Measurements from ENCODE around the gene HOXA11.
A peak's percentile ranks its signal among the peaks of the same experiment; 100 is the strongest.

HOXA11 gene

DNA sequence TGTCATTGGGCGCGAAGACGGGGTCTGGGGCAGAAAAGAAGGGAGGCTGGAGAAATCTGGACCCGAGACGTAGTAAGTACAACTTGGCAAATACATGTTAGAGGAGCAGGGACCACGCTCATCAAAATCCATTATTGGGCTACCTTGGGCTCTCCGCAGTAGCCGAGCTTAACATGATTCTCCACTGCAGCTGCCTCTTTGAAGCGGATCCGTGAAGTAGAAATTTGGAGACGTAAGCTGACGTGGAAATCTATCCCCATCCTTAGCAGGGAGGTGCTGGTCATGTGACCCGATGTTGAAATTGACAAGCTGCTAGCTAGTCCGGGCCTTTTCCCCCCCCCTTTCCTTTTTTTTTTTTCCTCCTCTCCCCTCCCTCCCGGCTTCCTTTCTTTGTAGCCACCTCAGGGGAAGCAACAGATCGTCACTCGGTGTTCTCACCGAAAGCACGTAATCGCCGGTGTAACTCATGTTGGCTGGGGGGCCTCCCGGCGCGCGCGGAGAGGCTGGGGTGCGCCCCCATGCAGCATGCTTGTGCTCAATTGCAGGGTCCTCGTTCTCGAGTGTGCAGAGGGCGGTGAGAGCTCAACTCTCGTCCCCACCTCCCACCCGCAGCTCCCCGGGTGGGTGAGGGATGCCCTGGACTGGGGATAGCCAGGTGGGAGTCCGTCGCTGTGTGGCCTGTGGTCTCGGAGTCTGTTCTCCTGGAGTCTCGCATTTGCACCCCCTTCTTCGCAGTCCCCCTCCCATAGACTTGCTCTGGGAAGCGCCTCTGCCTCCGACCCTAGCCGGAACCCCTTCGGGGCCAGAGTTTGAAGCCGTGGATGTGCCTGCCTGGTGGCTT, at the start of gene HOXA11:
Gene HOXA11, minus strand, starts transcription at position 220 of the 841 bp plus-strand sequence. Its CDS starts 88 bp downstream, at position 132.
- Mint-ChIP-seq H3K27me3 (peaks cover 100% of the 10 kb centered on the region), H3K9me3 (no peaks in the 10 kb centered on the region), H3K4me1 (peaks cover 59% of the 10 kb centered on the region), H3K27ac (no peak within 1 kb of the TSS), H3K4me3 (peak within 1 kb of the TSS; percentile 74 to 75)
- peak in 1 of 2 donors; percentile 16 for DNase-seq
- peak; percentile 22 for ATAC-seq

DNA sequence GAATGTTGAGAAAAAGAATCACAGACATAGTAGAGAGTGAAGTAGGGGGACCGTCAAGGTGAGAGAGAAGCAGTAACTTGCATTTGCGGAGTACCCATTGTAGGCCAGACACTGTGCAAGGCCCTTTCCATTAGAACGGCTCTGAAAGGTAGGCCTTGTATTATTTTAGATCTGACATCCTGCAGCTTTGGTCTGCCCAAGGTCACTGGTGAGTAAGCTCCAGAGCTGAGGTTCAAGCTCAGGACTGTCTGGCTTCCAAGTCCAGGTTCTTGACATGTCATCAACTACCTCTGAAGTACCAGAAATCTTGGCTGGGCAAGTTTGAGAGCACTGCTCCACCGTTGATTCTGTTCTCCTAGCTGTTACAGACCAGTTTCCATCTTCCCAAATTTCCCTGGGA, 44.4 kb upstream of the HOXA11 start:
- Mint-ChIP-seq H3K4me1 (peaks cover 4% of the 10 kb centered on the region), H3K9me3 (no peaks in the 10 kb centered on the region), H3K4me3 (no peak overlapping the region), H3K27me3 (peaks cover 77% of the 10 kb centered on the region), H3K27ac (no peak overlapping the region)
- ATAC-seq (no peak), DNase-seq (no peak)

DNA sequence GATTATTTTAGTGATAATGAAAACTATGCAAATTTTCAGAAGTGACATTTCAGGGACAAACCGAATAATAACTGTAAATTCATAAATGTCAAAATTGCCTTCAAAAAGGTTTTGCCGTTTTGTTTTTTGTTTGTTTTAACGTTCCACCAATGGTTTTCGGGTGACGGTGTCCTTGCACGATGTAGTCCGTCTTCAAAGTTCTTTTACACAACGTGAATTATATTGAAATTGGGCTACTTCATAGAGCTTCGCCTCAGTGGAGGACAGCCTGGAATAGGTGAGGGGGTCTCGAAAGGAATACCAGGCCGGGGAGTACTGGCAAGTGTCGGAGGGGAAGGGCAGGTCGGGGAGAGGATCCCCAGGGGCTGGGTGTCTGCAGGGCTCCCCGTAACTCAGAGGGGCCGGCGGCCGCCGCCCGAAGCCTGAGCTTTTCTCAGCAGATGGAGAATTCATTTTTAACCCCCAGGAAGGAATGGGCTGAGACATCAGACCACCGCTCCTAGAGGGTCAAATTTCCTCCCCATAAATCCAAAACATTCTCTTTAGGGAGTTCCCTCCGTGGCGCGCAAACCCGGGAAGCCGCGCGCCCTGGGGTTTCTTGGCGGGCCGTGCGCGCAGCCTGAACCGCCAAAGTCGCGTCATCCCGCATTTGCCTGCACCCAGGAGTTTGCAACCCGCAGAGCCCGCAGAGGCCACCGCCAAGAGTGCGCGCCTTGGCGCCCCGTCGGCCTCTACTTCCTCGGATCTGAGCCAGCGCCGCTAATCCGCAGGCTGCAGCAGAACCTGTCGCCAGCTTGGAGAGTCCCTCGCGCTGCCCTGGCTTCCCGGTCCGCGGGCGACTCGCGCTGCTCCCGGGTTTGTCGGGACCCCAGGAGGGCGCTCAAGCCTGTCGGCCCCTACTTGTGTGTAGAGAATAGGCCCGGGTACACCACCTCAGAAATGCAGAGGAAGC, 40.2 kb upstream of the HOXA11 start:
- peaks cover 93% of the 10 kb centered on the region for H3K27me3 Mint-ChIP-seq
- DNase-seq, result no peak
- H3K4me1 Mint-ChIP-seq, result peaks cover 16% of the 10 kb centered on the region
- no peak overlapping the region for H3K27ac Mint-ChIP-seq
- ATAC-seq, result no peak
- H3K9me3 Mint-ChIP-seq, result no peaks in the 10 kb centered on the region
- H3K4me3 Mint-ChIP-seq, result no peak overlapping the region

DNA sequence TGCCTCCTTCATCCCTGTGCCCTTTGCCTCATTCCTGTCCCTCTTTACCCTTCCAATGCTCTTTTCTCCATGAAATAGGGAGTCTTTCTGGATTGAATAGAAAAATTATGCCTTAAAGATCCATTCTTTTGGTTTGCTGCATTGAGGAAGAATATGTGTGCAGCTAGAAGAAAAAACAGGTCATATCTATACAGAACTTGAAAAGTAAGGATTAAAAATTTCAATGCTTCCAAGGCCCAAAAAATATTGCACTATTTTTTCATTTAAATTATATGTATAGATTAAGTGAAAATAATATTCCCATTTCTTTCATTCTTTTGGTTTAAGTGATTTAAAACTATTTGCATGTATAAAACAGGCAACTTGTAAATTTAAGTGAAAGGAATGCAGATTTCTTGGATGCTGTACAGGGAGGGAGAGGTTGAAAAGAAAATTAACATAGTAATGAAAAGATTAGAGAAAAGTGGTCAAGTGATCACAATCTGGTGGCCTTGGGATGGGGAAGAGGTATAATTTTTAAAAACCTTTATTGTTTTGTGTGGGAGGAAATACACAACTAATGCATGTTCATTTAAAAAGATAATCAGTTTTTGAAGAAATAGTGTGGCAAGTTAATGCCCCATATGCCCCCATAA, 39.0 kb upstream of the HOXA11 start:
- H3K27ac Mint-ChIP-seq, result no peak overlapping the region
- no peak for ATAC-seq
- H3K4me1 Mint-ChIP-seq, result peaks cover 24% of the 10 kb centered on the region
- H3K9me3 Mint-ChIP-seq, result no peaks in the 10 kb centered on the region
- no peak overlapping the region for H3K4me3 Mint-ChIP-seq
- DNase-seq, result no peak
- H3K27me3 Mint-ChIP-seq, result peaks cover 95% of the 10 kb centered on the region

DNA sequence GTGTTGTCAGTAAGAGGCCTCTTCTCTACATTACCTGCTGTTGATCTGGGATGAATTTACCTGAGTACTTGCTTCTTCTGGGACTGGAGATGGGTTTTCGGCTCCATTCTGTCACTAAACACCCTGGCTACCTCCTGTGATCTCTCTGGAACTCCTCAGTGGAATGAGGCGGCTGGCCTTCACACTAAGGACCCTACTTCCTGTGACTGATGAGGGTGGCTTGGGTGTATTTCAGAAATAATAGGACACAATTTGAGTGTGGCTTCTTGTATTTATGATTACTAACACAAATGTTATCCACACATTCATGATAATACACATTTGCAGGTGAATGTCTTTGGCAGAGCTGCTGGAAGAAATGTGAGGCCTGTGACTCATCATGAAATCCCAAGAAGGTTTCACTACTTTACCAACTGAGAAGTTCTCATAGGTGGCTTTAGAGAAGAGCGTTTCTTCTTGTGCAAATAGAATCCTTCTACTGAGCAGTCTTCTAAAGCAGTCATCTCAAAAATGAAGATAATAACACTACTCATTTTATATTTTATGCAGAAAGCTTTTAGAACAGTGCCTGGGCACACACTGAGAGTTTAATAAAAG, 36.3 kb upstream of the HOXA11 start:
- Mint-ChIP-seq H3K9me3 (no peaks in the 10 kb centered on the region), H3K27ac (no peak overlapping the region), H3K27me3 (peaks cover 98% of the 10 kb centered on the region), H3K4me3 (no peak overlapping the region), H3K4me1 (peaks cover 24% of the 10 kb centered on the region)
- no peak for DNase-seq
- peak; percentile 81 for ATAC-seq

DNA sequence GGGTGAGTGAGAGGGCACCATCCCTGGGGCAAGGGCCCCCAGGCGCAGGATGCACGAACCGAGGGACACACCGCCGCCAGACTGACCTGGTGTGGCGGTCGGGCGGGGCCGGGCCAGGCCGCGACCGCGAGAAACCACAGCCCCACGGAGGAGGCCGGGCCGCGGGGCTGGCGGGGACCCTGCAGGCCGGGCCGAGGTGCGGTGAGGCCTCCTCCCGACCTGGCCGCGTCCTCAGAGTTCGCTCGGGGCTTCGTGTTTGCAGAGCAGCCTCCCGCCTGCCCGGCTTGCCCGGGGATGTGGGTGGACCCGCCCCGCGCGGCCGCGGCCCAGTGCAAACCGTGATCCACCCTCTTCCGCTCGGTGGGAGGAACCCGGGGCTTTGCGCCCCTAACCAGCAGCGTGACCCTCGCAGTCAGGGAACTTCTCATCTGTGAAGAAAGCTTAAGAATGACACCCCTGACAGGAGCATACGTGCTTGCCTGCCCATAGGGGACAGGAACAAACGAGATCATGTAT, 35.5 kb upstream of the HOXA11 start:
- Mint-ChIP-seq H3K4me3 (peak overlapping the region in 1 of 2 donors; percentile 15), H3K27me3 (peaks cover 99% of the 10 kb centered on the region)
- peak; percentile 39 for ATAC-seq

DNA sequence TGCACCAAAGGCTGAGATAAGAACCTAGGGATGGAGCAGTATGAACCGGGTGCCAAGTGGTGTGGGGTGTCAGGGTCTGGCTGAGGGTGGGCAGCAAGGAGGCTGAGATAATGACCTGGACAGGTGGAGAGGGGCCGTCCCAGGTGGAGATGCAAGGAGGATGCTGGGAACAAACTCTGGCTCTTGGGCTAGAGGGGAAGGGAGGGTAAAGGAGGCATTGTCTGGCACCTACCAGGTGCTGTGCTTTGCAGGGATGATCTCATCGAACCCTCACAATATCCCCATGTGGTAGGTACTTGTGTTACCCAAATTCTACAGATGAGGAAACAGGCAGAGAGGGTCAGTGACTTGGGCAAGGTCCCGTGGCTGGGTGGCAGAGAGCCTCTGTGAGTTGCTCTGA, 34.8 kb upstream of the HOXA11 start:
- ATAC-seq (no peak), DNase-seq (no peak)
- Mint-ChIP-seq H3K4me3 (peak overlapping the region in 1 of 2 donors; percentile 46), H3K27me3 (peaks cover 99% of the 10 kb centered on the region), H3K27ac (no peak overlapping the region), H3K4me1 (peaks cover 19% of the 10 kb centered on the region), H3K9me3 (no peaks in the 10 kb centered on the region)

More for the DNA sequence above, 35.5 kb upstream of the HOXA11 start:
- no peak for DNase-seq
- Mint-ChIP-seq H3K9me3 (no peaks in the 10 kb centered on the region), H3K4me1 (peaks cover 24% of the 10 kb centered on the region), H3K27ac (no peak overlapping the region)

DNA sequence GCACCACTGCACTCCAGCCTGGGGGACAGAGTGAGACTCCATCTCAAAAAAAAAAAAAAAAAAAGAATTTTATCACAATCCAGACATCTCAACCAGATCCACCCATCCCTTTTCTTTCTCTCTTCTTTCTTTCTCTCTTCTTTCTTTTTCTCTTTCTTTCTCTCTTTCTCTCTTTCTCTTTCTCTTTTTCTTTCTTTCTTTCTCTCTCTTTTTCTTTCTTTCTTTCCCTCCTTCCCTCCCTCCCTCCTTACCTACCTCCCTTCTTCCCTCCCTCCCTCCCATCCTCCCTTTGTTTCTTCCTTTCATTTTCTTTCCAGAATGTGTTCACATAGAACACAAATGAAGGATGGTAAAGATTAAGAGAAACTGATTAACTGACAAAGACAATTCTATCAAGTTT, 32.9 kb upstream of the HOXA11 start:
- Mint-ChIP-seq H3K9me3 (no peaks in the 10 kb centered on the region), H3K4me3 (no peak overlapping the region)

DNA sequence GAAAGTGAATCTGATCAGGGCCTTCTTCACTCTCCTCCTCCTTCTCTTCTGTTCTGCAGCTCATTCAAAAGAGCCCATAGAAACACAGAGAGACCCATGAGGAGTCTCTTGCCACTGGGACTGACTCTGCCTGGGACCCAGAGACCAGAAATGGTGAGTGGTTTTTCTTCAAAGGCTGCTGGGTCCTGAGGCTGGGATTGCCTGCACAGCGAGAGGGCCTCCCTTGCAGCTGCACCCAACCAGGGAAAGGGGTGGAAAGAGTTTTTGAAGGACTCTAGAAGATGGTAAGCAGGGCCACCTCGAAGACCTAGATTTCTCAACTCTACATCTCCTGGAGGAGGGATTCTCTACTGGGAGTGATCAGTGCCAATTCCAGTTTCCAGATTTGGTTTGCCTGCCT, 30.3 kb upstream of the HOXA11 start:
- no peaks in the 10 kb centered on the region for H3K9me3 Mint-ChIP-seq
- ATAC-seq (no peak), DNase-seq (no peak)
- peaks cover 33% of the 10 kb centered on the region for H3K4me1 Mint-ChIP-seq
- peaks cover 100% of the 10 kb centered on the region for H3K27me3 Mint-ChIP-seq
- no peak overlapping the region for H3K27ac Mint-ChIP-seq
- H3K4me3 Mint-ChIP-seq, result no peak overlapping the region

More for the DNA sequence above, 32.9 kb upstream of the HOXA11 start:
- H3K27ac Mint-ChIP-seq, result no peak overlapping the region
- no peak for ATAC-seq
- peaks cover 31% of the 10 kb centered on the region for H3K4me1 Mint-ChIP-seq
- peaks cover 99% of the 10 kb centered on the region for H3K27me3 Mint-ChIP-seq
- DNase-seq, result no peak

DNA sequence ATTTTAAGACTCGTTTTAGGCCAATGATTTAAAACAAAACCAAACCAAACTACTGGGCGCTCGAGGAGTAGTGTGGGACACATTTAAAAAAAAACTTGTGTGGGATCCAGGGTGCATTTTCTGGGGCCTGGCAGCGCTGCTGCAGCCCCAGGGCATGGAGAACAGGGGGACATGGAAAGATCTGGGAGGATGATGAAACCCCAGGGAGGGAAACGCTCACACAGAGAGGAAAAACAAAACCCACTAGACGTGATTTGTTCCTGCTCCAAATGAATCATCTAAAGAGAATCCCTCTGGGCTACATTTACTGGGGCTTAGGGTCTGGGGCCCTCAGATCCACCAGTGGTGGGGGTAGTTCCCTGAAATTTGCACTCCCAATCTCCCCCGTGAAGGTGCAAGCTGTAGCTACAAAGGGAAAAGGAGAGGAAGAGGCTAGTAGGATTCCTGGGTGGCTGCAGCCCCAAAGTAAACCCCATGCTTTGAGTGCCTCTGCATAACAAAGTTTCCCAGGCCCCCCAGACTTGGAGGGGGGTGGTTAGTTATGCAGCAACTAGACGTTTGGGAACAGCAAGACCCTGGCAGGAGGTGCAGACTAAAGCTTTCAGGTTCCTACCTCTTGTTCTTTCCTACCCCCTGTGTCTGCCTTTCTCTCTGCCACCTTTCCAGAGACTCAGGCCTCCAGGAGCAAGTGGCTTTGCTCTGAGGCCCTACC, 29.4 kb upstream of the HOXA11 start:
- Mint-ChIP-seq H3K27ac (peak overlapping the region in 1 of 2 donors; percentile 38), H3K4me3 (no peak overlapping the region), H3K4me1 (peaks cover 28% of the 10 kb centered on the region), H3K27me3 (peaks cover 100% of the 10 kb centered on the region), H3K9me3 (no peaks in the 10 kb centered on the region)
- DNase-seq (no peak), ATAC-seq (no peak)

DNA sequence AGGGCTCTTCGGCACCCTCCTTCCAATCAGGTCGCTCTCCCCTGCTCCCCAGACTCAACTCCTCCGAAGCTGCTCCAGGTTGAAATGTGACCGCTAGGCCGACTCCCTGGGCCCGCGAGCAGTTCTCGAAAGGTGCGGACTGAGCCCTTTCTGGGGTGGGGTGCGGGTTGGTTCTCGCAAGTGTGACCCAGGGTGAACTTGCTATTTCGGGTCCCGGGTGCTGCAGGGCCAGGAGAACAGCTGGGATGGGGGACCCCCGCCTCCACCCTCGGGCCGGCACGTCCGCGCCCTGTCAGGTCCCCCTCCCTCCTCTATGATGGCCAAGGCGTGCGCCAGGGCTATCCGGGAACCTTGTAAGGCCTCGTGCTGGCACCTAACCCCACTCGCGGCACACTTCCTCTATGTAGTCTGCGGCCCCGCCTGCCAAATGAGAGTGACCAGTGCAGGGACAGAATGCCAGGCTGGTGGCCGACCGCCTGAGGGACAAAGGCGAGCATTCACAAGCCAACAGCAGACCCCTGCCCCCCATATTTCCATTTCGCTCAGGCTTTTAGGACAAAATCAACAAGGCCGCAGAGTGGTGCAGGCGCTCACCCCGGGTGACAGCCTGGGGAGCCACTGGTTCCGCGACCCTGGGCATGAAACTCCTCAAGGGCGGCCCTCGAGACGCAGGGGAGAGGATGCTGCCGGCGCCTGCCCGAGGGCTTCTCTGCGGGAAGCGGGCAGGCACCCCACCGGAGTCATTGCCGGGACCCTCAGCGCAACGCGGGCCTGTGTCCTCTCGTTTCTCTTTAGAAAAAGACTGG, 28.6 kb upstream of the HOXA11 start:
- Mint-ChIP-seq H3K9me3 (no peaks in the 10 kb centered on the region), H3K4me1 (peaks cover 28% of the 10 kb centered on the region), H3K27ac (no peak overlapping the region), H3K27me3 (peaks cover 100% of the 10 kb centered on the region), H3K4me3 (peak overlapping the region in 1 of 2 donors; percentile 59)
- ATAC-seq (peak; percentile 25), DNase-seq (no peak)

DNA sequence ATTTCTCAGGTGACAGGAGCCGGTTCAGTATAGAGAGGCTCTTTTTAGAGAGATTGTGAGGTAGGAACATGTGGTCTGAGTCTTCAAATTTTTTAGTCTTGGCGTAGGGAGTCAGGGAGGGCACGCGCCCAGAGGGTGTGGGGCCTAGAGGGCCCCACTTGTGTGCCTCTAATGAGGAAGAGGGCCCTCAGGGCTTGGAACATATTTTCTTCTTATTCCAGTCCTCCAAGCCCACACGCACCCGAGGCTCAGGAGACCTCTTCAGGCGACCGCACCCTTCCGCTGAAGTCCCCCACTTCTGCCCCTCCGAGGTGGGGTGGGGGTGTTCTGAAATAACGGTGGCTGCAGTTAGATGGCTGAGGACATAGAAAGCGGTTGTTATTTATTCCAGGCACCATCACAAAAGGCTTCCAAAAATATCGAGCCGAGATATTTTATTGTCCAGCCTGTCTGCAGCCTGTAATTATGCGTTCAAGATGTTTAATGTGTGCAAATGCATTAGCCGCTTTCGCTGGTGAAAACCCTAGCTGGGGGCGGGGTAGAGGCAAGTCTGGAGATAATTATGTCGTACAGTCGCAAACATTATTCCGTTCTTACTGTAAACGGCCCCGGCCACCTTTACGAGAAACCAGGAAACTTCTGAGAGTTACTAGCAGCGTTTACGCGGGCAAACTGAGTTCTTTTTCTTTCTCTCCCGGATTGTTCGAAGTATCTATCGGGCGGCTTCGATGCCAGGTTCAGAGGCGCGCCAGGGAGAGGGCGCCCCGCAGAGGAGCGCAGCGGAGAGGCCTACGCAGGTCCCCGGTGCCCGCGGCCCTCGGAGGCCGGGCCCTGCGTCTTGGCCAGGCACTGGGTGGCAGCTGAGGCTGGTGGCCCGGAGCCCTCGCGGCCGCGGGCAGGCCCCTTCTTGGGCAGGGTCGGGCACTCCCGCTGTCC, 27.7 kb upstream of the HOXA11 start:
- Mint-ChIP-seq H3K27ac (no peak overlapping the region), H3K4me1 (peaks cover 28% of the 10 kb centered on the region), H3K4me3 (no peak overlapping the region), H3K27me3 (peaks cover 100% of the 10 kb centered on the region), H3K9me3 (no peaks in the 10 kb centered on the region)
- no peak for DNase-seq
- ATAC-seq, result peak; percentile 26

DNA sequence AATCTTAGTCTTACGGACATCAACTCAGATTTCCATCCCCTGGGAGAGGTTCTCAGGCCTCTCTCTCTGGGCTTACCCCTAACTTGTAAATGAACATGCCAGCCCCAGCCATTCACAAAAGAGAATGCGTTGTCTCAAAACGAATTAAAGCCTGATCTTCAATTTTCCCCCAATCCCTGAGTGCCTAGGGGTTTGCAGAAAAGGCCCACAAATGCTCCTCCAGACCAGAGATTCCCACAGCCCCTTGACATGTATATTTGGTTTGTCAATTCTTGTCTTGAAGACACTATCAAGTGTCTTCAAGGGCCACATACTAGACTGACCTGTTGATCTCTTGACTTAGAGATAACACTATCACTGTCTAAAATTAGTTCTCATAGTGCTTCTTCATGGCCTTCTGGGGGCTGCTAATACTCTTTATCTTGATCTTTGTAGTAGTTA, 26.8 kb upstream of the HOXA11 start:
- ATAC-seq (no peak), DNase-seq (no peak)
- Mint-ChIP-seq H3K27ac (no peak overlapping the region), H3K4me3 (no peak overlapping the region), H3K9me3 (no peaks in the 10 kb centered on the region), H3K4me1 (peaks cover 28% of the 10 kb centered on the region), H3K27me3 (peaks cover 100% of the 10 kb centered on the region)

Measured in stimulated activated naive CD8-positive, alpha-beta T cell treated with anti-CD3 and anti-CD28 coated beads, Interleukin-15, amount 100 ng/mL, for 72 hours (primary cell).